ELF-1 (cell line): ENCODE measurements around the gene RAB4B.
"Not testable (repeated sequence)": the region's sequence is repeated elsewhere in the genome, so short reads cannot be mapped to it uniquely, and the experiment has no call there.

Experiments
- DNase-seq: peaks from one replicate; pipeline ENCODE4 v3.0.0-alpha.2; 2016; ENCODE audit warnings: low read depth, low spot score

RAB4B gene

GRCh38 chr19:40777937-40778705, at the start of gene RAB4B:
RAB4B (plus strand) TSS chr19:40778247; CDS start chr19:40778376, 129 bp downstream.
- peak; percentile 100 for DNase-seq

- not testable (repeated sequence) for DNase-seq
These were observed 48.0 kb upstream of the RAB4B start for GRCh38 chr19:40730065-40730464.

- DNase-seq = not testable (repeated sequence)
These were observed 45.7 kb upstream of the RAB4B start for GRCh38 chr19:40732304-40732703.

- no peak for DNase-seq
These were observed 44.9 kb upstream of the RAB4B start for GRCh38 chr19:40733149-40733548.

- peak; percentile 31 for DNase-seq
These were observed 42.9 kb upstream of the RAB4B start for GRCh38 chr19:40735013-40735771.

GRCh38 chr19:40736661-40737060, 41.4 kb upstream of the RAB4B start:
- no peak for DNase-seq

GRCh38 chr19:40737102-40737644, 40.9 kb upstream of the RAB4B start:
- no peak for DNase-seq

GRCh38 chr19:40739030-40739839, 38.8 kb upstream of the RAB4B start:
- DNase-seq = no peak

- DNase-seq = peak; percentile 37
These were observed 38.0 kb upstream of the RAB4B start for GRCh38 chr19:40739871-40740703.

GRCh38 chr19:40740747-40741146, 37.3 kb upstream of the RAB4B start:
- DNase-seq = no peak

- DNase-seq = no peak
These were observed 36.3 kb upstream of the RAB4B start for GRCh38 chr19:40741527-40742390.

GRCh38 chr19:40742477-40742876, 35.6 kb upstream of the RAB4B start:
- DNase-seq = no peak

- DNase-seq = no peak
These were observed 35.2 kb upstream of the RAB4B start for GRCh38 chr19:40742886-40743285.

GRCh38 chr19:40743926-40744325, 34.1 kb upstream of the RAB4B start:
- DNase-seq = no peak

GRCh38 chr19:40744554-40745401, 33.3 kb upstream of the RAB4B start:
- DNase-seq = peak; percentile 69

- peak; percentile 23 for DNase-seq
These were observed 32.7 kb upstream of the RAB4B start for GRCh38 chr19:40745402-40745780.

- DNase-seq = no peak
These were observed 30.5 kb upstream of the RAB4B start for GRCh38 chr19:40747536-40747935.

- DNase-seq = peak; percentile 100
These were observed 27.8 kb upstream of the RAB4B start, which contains the start of gene ACTMAP for GRCh38 chr19:40750058-40750873. ACTMAP (minus strand) TSS chr19:40750477; CDS start chr19:40749803, 674 bp downstream.
